ENCODE results near the gene VRTN.

- TF ChIP-seq CTCF (IDR thresholded peaks at IDR 0.05 in 4 of 5, conservative IDR thresholded peaks at IDR 0.05 in 1 of 5) = no peak
- TF ChIP-seq POLR2A (IDR thresholded peaks at IDR 0.05) = no peak
These were observed 32.6 kb downstream of the VRTN start for GRCh38 chr14:74380845-74381244.

Data from gastrocnemius medialis (tissue), 4 donors.